ENCODE data around the gene NRDC.

DNA sequence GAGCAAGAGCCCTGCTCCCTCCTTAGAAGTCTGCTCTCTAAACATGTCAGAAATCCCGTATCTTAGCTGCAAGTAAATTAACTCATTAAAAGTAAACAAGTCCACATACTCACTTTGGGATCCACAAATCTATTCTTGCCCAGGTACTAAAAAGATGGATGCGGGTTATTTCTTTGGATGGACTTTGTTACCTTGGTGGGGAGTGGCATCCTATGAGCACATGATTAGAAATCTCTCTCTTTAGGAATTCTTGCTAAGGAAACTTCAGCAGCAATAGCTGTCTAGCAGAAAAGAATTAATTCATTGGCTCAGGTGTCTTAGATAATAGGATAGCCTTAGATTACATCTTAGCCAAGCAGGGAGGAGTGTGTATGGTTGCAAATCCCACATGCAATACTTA is 25.2 kb downstream of the NRDC start:
- TF ChIP-seq EZH2 (IDR thresholded peaks at IDR 0.05), result no peak
- no peak for TF ChIP-seq POLR2AphosphoS5 (IDR thresholded peaks at IDR 0.05; ENCODE audit: borderline replicate concordance, low read depth, low read length)

Measured in SK-N-MC (cell line).